ENCODE results near the gene CUEDC1. TPM values are rescaled to one million over a fixed set of nuclear protein-coding genes. Genes with fewer than 3 reads are reported as not detected.

Gene CUEDC1
- total and polyA plus RNA-seq, 2 of the 13 experiments (the other 11 are each of a cell fraction or from before 2014, with no cell fraction given), result 7.4 to 12.9 TPM

DNA sequence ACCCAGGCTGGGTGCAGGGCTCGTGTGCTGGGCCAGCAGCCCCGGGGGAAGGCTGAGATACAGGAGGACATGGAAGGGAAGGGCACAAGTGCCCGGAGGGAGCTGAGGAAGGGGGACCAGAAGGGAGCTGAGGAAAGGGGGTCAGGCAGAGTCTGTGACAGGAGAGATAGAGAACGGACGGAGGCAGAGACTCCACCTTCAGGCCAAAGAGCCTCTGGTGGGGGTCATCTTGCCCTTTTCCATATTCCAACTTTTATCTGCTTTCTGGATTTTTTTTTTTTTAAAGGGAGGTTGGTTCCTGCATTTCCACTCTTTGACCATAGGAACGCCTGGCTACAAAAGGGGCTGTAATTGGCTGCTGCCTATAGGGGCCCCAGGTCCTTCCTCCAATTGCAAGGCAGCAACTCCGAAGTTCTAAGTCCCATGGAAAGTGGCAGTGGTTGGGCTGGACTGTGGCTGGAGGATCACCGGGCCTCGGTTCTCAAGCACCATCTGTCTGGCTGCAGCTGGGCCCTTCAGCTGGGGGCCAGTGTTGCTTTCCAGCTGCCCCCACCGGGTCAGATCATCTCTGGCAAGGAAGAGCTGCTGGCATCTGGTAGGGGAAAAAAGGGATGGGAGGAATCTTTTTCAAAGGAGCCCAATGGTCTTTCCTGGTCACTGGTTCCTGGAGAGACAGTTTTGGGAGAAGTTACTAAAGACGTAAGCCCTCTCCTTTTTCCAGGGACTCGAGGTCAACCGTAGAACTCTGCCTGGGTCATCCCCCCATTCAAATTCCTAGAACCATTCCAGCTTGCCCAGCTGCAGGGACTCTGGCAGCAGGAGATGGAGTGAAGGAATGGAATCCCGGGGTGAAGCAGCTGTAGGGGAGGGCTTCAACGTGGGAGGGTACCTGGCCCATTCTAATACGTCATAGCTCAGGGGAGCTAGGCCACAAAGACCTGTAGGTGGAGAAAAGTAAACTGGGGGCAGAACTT, 92.2 kb downstream of the CUEDC1 start (continued):
- TF ChIP-seq, protein P1, sequence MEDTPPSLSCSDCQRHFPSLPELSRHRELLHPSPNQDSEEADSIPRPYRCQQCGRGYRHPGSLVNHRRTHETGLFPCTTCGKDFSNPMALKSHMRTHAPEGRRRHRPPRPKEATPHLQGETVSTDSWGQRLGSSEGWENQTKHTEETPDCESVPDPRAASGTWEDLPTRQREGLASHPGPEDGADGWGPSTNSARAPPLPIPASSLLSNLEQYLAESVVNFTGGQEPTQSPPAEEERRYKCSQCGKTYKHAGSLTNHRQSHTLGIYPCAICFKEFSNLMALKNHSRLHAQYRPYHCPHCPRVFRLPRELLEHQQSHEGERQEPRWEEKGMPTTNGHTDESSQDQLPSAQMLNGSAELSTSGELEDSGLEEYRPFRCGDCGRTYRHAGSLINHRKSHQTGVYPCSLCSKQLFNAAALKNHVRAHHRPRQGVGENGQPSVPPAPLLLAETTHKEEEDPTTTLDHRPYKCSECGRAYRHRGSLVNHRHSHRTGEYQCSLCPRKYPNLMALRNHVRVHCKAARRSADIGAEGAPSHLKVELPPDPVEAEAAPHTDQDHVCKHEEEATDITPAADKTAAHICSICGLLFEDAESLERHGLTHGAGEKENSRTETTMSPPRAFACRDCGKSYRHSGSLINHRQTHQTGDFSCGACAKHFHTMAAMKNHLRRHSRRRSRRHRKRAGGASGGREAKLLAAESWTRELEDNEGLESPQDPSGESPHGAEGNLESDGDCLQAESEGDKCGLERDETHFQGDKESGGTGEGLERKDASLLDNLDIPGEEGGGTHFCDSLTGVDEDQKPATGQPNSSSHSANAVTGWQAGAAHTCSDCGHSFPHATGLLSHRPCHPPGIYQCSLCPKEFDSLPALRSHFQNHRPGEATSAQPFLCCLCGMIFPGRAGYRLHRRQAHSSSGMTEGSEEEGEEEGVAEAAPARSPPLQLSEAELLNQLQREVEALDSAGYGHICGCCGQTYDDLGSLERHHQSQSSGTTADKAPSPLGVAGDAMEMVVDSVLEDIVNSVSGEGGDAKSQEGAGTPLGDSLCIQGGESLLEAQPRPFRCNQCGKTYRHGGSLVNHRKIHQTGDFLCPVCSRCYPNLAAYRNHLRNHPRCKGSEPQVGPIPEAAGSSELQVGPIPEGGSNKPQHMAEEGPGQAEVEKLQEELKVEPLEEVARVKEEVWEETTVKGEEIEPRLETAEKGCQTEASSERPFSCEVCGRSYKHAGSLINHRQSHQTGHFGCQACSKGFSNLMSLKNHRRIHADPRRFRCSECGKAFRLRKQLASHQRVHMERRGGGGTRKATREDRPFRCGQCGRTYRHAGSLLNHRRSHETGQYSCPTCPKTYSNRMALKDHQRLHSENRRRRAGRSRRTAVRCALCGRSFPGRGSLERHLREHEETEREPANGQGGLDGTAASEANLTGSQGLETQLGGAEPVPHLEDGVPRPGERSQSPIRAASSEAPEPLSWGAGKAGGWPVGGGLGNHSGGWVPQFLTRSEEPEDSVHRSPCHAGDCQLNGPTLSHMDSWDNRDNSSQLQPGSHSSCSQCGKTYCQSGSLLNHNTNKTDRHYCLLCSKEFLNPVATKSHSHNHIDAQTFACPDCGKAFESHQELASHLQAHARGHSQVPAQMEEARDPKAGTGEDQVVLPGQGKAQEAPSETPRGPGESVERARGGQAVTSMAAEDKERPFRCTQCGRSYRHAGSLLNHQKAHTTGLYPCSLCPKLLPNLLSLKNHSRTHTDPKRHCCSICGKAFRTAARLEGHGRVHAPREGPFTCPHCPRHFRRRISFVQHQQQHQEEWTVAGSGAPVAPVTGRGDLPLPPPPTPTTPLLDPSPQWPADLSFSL (CRISPR knock-in tag; IDR thresholded peaks at IDR 0.05), result no peak
- TF ChIP-seq ZNF782 (CRISPR knock-in tag; IDR thresholded peaks at IDR 0.05; ENCODE audit: borderline replicate concordance) (no peak), NR2F1 (CRISPR knock-in tag; IDR thresholded peaks at IDR 0.05) (no peak), MED13 (CRISPR knock-in tag; IDR thresholded peaks at IDR 0.05) (no peak), ARID2 (CRISPR knock-in tag; IDR thresholded peaks at IDR 0.05; ENCODE audit: borderline replicate concordance) (no peak; the same call in 1 of the 2 replicates), ZNF33A (CRISPR knock-in tag; IDR thresholded peaks at IDR 0.05; ENCODE audit: borderline replicate concordance) (no peak), ZNF329 (CRISPR knock-in tag; IDR thresholded peaks at IDR 0.05; ENCODE audit: low read depth) (no peak), SETDB1 (CRISPR knock-in tag; IDR thresholded peaks at IDR 0.05; ENCODE audit: borderline replicate concordance) (no peak), RARA (CRISPR knock-in tag; IDR thresholded peaks at IDR 0.05) (no peak), TBL1XR1 (IDR thresholded peaks at IDR 0.05; ENCODE audit: borderline replicate concordance, low read length, partially characterized antibody) (no peak), ZNF615 (CRISPR knock-in tag; IDR thresholded peaks at IDR 0.05; ENCODE audit: borderline replicate concordance) (no peak), BRD4 (CRISPR knock-in tag; IDR thresholded peaks at IDR 0.05) (0 out of 2 replicates have a peak, but pooled peaks have one; percentile 62), MTA3 (CRISPR knock-in tag; IDR thresholded peaks at IDR 0.05) (no peak), ZNF839 (CRISPR knock-in tag; IDR thresholded peaks at IDR 0.05; ENCODE audit: borderline replicate concordance) (no peak), CBX1 (IDR thresholded peaks at IDR 0.05; ENCODE audit: low read depth) (no peak)
- TF ChIP-seq, protein P2, sequence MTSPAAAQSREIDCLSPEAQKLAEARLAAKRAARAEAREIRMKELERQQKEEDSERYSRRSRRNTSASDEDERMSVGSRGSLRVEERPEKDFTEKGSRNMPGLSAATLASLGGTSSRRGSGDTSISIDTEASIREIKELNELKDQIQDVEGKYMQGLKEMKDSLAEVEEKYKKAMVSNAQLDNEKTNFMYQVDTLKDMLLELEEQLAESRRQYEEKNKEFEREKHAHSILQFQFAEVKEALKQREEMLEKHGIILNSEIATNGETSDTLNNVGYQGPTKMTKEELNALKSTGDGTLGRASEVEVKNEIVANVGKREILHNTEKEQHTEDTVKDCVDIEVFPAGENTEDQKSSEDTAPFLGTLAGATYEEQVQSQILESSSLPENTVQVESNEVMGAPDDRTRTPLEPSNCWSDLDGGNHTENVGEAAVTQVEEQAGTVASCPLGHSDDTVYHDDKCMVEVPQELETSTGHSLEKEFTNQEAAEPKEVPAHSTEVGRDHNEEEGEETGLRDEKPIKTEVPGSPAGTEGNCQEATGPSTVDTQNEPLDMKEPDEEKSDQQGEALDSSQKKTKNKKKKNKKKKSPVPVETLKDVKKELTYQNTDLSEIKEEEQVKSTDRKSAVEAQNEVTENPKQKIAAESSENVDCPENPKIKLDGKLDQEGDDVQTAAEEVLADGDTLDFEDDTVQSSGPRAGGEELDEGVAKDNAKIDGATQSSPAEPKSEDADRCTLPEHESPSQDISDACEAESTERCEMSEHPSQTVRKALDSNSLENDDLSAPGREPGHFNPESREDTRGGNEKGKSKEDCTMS (CRISPR knock-in tag; conservative IDR thresholded peaks at IDR 0.05), result no peak

All from HepG2 (cell line).